ENCODE data around the gene FMNL2. TPM values are rescaled to one million over a fixed set of nuclear protein-coding genes. Genes with fewer than 3 reads are reported as not detected.

The FMNL2 gene
- total RNA-seq, 1 experiment from 2014 or later = 22.7 TPM

DNA sequence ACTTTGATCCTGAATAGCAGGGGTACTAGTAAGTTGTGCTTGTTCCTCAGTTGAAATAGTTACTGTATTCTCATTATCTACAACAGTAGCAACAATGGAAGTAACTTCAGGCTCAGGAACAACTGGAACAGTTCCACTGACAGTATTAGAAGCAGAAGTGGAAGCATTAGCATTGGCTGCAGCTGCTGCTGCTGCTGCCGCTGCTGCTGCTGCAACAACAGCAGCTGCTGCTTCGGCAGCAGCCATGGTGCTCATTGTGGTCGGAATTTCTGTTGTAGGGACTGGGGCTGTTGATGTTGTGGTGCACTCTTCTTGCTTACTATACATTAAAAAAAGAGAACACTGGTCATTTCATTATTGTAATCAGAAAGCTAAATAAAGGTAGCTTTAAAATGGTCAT, 341.5 kb downstream of the FMNL2 start:
- H3K9me3 ChIP-seq (replicated peaks) = no peaks in the 10 kb centered on the region
- peak; percentile 55 to 72 for DNase-seq
- H3K27me3 ChIP-seq = no peaks in the 10 kb centered on the region
- H3K27ac ChIP-seq = peak overlapping the region; percentile 22
- H3K4me1 ChIP-seq = peaks cover 9% of the 10 kb centered on the region
- no peak overlapping the region for H3K4me3 ChIP-seq
- H3K36me3 ChIP-seq = peaks cover 84% of the 10 kb centered on the region

DNA sequence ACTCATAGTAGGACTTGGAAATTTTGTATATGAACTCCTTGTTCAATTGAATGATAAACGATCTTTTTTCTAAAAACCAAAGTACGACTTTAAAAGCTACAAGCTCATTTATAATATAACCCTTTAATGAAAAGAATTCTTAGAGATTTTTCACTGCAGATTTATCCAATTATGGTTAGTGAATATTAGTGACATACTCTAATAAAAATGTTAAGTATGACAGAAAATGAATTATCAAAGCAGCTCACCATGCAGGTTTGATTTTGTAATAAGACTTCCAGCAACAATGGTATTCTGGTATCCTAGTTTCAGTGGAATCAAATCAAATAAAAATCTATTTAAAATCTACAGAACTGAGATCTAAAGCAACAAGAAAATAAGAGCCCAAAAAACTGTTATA, 343.8 kb downstream of the FMNL2 start:
- peaks cover 69% of the 10 kb centered on the region for H3K36me3 ChIP-seq
- H3K4me3 ChIP-seq = no peak overlapping the region
- no peaks in the 10 kb centered on the region for H3K27me3 ChIP-seq
- H3K9me3 ChIP-seq (replicated peaks) = no peaks in the 10 kb centered on the region
- H3K27ac ChIP-seq = no peak overlapping the region
- no peak for DNase-seq
- peaks cover 9% of the 10 kb centered on the region for H3K4me1 ChIP-seq

DNA sequence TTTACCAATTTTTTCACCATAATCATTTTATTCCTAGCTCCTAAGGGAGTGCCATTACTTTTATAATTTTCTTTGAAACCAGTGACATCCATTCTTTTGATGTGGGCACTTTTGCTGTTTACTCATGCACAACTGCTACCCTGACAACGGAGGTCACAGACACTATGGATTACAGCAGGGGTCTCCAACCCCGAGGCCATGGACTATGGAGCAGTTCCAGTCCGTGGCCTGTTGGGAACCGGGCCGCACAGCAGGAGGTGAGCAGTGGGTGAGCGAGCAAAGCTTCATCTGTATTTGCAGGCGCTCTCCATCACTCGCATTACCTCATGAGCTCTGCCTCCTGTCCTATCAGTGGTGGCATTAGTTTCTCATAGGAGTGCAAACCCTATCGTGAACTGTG, 347.7 kb downstream of the FMNL2 start:
- Histone ChIP-seq H3K27me3 (no peaks in the 10 kb centered on the region), H3K9me3 (replicated peaks) (no peaks in the 10 kb centered on the region), H3K27ac (no peak overlapping the region), H3K36me3 (peaks cover 47% of the 10 kb centered on the region), H3K4me3 (no peak overlapping the region), H3K4me1 (no peaks in the 10 kb centered on the region)
- peak in 1 of 2 experiments; percentile 3 for DNase-seq

DNA sequence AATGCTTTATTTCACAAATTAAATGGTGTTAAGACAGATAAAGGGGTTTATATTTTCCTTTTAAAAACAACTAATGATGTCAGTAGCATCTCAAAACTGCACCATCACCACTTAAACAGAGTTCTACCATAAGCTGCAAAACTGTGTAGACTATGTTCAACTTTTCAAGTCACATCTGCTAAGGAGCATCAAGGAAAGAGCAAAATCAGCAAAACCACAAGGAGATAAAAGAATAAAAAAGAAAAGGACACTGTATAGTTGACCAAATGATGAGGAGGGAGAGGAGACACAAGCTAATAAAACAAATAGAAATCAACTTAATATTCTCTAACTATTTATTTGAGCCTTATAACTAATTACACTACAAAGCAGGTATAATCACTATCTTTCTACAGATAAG, 348.4 kb downstream of the FMNL2 start:
- H3K27ac ChIP-seq = no peak overlapping the region
- H3K36me3 ChIP-seq = peaks cover 42% of the 10 kb centered on the region
- H3K9me3 ChIP-seq (replicated peaks) = no peaks in the 10 kb centered on the region
- H3K4me1 ChIP-seq = no peaks in the 10 kb centered on the region
- H3K4me3 ChIP-seq = no peak overlapping the region
- DNase-seq = no peak
- H3K27me3 ChIP-seq = no peaks in the 10 kb centered on the region

DNA sequence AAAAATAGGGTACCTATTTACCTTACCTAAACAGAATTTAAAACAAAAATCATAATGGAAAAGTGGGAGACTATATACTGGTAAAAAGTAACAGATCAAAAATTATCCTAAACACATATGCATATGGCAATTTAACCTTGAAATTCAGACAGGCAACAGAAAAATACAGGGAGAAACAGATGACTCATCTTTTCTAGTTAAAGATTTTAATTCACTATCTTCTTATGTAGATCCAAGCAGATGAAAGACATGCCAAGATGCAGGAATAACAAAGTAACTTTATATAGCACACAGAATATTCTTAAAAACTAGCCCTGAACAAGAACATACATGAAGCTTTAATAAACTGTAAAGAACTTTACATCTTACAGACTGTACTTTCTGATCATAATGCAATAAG, 351.3 kb downstream of the FMNL2 start:
- Histone ChIP-seq H3K27me3 (no peaks in the 10 kb centered on the region), H3K27ac (no peak overlapping the region), H3K4me3 (no peak overlapping the region), H3K36me3 (peaks cover 36% of the 10 kb centered on the region), H3K9me3 (replicated peaks) (no peaks in the 10 kb centered on the region), H3K4me1 (no peaks in the 10 kb centered on the region)
- no peak for DNase-seq

DNA sequence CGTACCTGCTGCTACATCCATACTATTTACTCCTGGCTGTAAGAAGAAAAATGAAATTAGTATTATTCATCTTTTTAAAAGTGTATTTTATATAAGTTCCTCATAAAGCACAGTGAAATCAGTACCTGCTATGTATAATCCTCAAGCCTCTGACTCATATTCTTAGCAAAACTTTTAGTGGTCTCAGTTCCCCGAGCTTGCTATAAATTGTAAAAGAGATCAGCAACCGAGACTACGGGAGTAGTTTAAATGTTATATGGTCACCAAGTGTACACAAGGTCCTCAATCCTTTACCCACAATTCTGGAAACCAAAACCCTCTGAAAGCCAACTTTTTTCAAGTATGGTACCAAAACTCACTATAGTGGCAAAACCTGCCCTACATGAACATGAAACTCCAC, 358.1 kb downstream of the FMNL2 start:
- no peak overlapping the region for H3K4me3 ChIP-seq
- H3K27ac ChIP-seq = no peak overlapping the region
- peaks cover 52% of the 10 kb centered on the region for H3K36me3 ChIP-seq
- no peaks in the 10 kb centered on the region; the same call in 1 of the 2 replicates for H3K4me1 ChIP-seq
- no peaks in the 10 kb centered on the region for H3K27me3 ChIP-seq
- no peak for DNase-seq
- 0 out of 2 replicates have a peak, but pooled peaks cover 2% of the 10 kb centered on the region for H3K9me3 ChIP-seq (replicated peaks)

DNA sequence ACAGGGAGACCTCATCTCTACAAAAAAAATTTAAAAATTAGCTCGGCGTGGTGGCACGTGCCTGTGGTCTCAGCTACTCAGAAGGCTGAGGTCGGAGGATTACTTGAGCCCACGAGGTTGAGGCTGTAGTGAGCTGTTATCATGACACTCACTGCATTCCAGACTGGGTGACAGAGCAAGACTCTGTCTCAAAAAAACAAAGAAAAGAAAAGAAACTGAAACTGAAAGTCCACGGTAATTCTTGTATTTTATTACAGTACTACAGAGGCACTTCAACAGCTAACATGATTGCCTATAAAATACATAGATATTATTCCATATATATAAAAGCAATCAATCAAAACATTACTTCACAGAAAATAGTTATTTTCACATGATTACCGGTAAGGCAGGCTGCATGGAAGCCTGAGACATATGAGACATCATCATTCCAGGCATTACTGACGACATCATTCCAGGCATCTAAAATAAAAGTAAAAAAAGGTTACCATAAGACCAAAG, 359.2 kb downstream of the FMNL2 start:
- no peaks in the 10 kb centered on the region for H3K27me3 ChIP-seq
- H3K4me1 ChIP-seq = no peaks in the 10 kb centered on the region; the same call in 1 of the 2 replicates
- H3K36me3 ChIP-seq = peaks cover 44% of the 10 kb centered on the region
- peak overlapping the region; percentile 65 for H3K27ac ChIP-seq
- DNase-seq = peak; percentile 38 to 41
- H3K9me3 ChIP-seq (replicated peaks) = 0 out of 2 replicates have a peak, but pooled peaks cover 2% of the 10 kb centered on the region
- H3K4me3 ChIP-seq = peak overlapping the region; percentile 22

DNA sequence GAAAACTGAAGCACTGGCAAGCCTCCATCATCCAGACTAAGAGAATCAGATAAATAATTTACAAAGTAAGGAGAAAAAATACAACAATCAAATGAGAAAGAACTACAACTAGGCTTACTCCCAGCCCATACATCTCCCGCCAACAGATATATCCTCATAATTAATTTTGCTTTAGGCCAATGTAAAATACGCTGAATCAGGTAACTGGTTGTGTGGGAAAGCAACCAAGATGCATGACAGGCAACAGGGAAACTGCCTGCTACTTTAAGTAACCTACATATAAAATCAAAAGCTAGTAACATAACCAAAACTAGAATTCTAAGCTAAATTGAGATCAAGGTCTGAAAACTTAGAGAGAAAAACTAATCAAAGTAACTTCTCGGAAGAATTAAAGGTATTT, 360.8 kb downstream of the FMNL2 start:
- no peak for DNase-seq
- H3K4me3 ChIP-seq = no peak overlapping the region

DNA sequence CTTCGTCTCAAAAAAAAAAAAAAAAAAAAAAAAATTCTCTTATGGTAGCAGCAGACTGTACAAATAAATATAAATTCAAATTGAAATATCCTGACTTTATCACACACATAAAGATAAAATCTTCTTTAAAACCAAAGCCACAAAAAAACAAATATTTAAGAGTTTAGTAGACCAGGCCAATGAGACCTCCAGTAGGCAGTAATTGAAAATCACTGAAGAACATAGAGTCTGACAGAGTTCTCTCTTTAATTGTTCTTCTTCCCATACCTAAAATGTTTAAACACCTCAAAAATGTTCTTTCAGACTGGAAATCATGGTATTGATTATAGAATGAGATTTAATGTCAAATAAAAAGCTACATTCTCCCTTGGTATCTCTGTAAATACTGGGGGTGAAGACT, 361.5 kb downstream of the FMNL2 start:
- Histone ChIP-seq H3K27me3 (no peaks in the 10 kb centered on the region), H3K9me3 (replicated peaks) (0 out of 2 replicates have a peak, but pooled peaks cover 2% of the 10 kb centered on the region), H3K4me3 (no peak overlapping the region), H3K4me1 (no peaks in the 10 kb centered on the region; the same call in 1 of the 2 replicates), H3K36me3 (peaks cover 34% of the 10 kb centered on the region), H3K27ac (no peak overlapping the region)
- no peak for DNase-seq

More for the DNA sequence above, 360.8 kb downstream of the FMNL2 start:
- H3K4me1 ChIP-seq = no peaks in the 10 kb centered on the region; the same call in 1 of the 2 replicates
- no peak overlapping the region for H3K27ac ChIP-seq
- 0 out of 2 replicates have a peak, but pooled peaks cover 2% of the 10 kb centered on the region for H3K9me3 ChIP-seq (replicated peaks)
- H3K27me3 ChIP-seq = no peaks in the 10 kb centered on the region
- peaks cover 41% of the 10 kb centered on the region for H3K36me3 ChIP-seq

Other genes starting within 250 kb of the FMNL2 start
- 1.8 and 2.2 TPM in 2 replicates for gene CACNB4, start 236.1 kb upstream of the FMNL2 start, total RNA-seq (2014; rRNA removed; shearing (Covaris generic))
- gene STAM2, start 159.4 kb upstream of the FMNL2 start, total RNA-seq (2014; rRNA removed; shearing (Covaris generic)) = 12.5 and 15.9 TPM in 2 replicates